Measurements from ENCODE around the gene MZT1.

DNA sequence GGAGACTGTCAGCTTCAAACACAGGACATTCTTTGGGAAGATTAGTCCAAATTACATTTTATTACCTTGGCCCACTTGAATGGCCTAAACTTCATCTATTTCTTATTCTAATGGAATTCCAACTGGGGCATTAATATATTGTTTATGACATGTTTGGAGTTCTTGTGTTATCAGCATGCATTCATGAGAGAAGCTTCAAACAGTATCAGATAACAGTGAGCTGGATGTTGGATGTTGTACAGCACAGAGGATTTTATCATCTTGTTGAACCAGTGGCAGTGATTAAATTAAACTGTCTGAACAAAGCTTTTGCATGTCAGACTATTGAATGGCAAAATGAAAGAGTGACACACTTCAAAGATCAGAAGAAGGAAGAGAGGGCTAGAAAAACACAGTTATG is 50.0 kb downstream of the MZT1 start:
- TF ChIP-seq, protein P1, sequence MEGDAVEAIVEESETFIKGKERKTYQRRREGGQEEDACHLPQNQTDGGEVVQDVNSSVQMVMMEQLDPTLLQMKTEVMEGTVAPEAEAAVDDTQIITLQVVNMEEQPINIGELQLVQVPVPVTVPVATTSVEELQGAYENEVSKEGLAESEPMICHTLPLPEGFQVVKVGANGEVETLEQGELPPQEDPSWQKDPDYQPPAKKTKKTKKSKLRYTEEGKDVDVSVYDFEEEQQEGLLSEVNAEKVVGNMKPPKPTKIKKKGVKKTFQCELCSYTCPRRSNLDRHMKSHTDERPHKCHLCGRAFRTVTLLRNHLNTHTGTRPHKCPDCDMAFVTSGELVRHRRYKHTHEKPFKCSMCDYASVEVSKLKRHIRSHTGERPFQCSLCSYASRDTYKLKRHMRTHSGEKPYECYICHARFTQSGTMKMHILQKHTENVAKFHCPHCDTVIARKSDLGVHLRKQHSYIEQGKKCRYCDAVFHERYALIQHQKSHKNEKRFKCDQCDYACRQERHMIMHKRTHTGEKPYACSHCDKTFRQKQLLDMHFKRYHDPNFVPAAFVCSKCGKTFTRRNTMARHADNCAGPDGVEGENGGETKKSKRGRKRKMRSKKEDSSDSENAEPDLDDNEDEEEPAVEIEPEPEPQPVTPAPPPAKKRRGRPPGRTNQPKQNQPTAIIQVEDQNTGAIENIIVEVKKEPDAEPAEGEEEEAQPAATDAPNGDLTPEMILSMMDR (IDR thresholded peaks at IDR 0.05 in 2 of 3, conservative IDR thresholded peaks at IDR 0.05 in 1 of 3; ENCODE audit: control insufficient read depth in 2 of 3, extremely low read depth in 1 of 3, insufficient read depth in 1 of 3, low read depth in 3 of 3, low read length in 3 of 3), result no peak
- TF ChIP-seq FOXM1 (IDR thresholded peaks at IDR 0.05; ENCODE audit: low read depth, low read length), result no peak
- TF ChIP-seq, protein P2, sequence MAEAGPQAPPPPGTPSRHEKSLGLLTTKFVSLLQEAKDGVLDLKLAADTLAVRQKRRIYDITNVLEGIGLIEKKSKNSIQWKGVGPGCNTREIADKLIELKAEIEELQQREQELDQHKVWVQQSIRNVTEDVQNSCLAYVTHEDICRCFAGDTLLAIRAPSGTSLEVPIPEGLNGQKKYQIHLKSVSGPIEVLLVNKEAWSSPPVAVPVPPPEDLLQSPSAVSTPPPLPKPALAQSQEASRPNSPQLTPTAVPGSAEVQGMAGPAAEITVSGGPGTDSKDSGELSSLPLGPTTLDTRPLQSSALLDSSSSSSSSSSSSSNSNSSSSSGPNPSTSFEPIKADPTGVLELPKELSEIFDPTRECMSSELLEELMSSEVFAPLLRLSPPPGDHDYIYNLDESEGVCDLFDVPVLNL (IDR thresholded peaks at IDR 0.05; ENCODE audit: low read depth, low read length), result no peak
- no peak for TF ChIP-seq MXI1 (IDR thresholded peaks at IDR 0.05; ENCODE audit: low read depth, low read length)
- no peak for TF ChIP-seq POLR2A (IDR thresholded peaks at IDR 0.05; ENCODE audit: low read depth, low read length)
- TF ChIP-seq ZNF217 (IDR thresholded peaks at IDR 0.05), result no peak
- TF ChIP-seq SIX5 (IDR thresholded peaks at IDR 0.05; ENCODE audit: low read depth, low read length, severe bottlenecking), result no peak
- TF ChIP-seq BHLHE40 (IDR thresholded peaks at IDR 0.05; ENCODE audit: borderline replicate concordance in 1 of 2, low read depth in 2 of 2, low read length in 1 of 2), result no peak
- TF ChIP-seq, protein P3, sequence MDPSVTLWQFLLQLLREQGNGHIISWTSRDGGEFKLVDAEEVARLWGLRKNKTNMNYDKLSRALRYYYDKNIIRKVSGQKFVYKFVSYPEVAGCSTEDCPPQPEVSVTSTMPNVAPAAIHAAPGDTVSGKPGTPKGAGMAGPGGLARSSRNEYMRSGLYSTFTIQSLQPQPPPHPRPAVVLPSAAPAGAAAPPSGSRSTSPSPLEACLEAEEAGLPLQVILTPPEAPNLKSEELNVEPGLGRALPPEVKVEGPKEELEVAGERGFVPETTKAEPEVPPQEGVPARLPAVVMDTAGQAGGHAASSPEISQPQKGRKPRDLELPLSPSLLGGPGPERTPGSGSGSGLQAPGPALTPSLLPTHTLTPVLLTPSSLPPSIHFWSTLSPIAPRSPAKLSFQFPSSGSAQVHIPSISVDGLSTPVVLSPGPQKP (IDR thresholded peaks at IDR 0.05; ENCODE audit: low read depth, low read length), result no peak
- TF ChIP-seq HDAC2 (IDR thresholded peaks at IDR 0.05), result no peak
- TF ChIP-seq, protein P4, sequence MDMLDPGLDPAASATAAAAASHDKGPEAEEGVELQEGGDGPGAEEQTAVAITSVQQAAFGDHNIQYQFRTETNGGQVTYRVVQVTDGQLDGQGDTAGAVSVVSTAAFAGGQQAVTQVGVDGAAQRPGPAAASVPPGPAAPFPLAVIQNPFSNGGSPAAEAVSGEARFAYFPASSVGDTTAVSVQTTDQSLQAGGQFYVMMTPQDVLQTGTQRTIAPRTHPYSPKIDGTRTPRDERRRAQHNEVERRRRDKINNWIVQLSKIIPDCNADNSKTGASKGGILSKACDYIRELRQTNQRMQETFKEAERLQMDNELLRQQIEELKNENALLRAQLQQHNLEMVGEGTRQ (IDR thresholded peaks at IDR 0.05; ENCODE audit: borderline replicate concordance, low read depth, low read length), result no peak
- TF ChIP-seq BCL11A (IDR thresholded peaks at IDR 0.05; ENCODE audit: low read depth, low read length), result no peak
- TF ChIP-seq CEBPB (IDR thresholded peaks at IDR 0.05; ENCODE audit: borderline replicate concordance in 1 of 2, low read depth in 2 of 2, low read length in 2 of 2), result no peak

Measured in GM12878 (cell line).